MCF 10A (cell line): ENCODE results near the gene IL10. TPM values are rescaled to one million over a fixed set of nuclear protein-coding genes. Genes with fewer than 3 reads are reported as not detected.

ENCODE experiments used
- BruUV-seq: library from RNA; stranded (reverse); fragments of 400-500 nt; replicated peaks from 2 replicates; lab custom pipeline; 2021; lab: Mats Ljungman, UMichigan
- CTCF ChIA-PET: fragments of 300-600 bp; sonication (Branson Sonifier 250); formaldehyde crosslinking; extraction: SDS; loops from one replicate; lab custom pipeline; 2021; ENCODE audit warnings: antibody characterized with exemption, inconsistent platforms; lab: Yijun Ruan, JAX
- POLR2A ChIA-PET: fragments of 300-600, 350-650 bp; sonication (Branson Sonifier 250); formaldehyde crosslinking; extraction: SDS; loops from one replicate; lab custom pipeline; 2020; ENCODE audit warnings: antibody characterized with exemption, inconsistent platforms; lab: Yijun Ruan, JAX
- DNase-seq: peaks from one replicate; pipeline ENCODE4 v3.0.0-alpha.2; 2018; ENCODE audit not compliant: unreplicated experiment
- H3K27ac Mint-ChIP-seq: one replicate; pipeline ENCODE4 v1.8.0; 2022; ENCODE audit warnings: mild to moderate bottlenecking, low read depth, mixed read lengths; ENCODE audit not compliant: unreplicated experiment
- H3K27me3 Mint-ChIP-seq: one replicate; pipeline ENCODE4 v1.8.0; 2022; ENCODE audit warnings: mixed read lengths; ENCODE audit not compliant: insufficient read depth, unreplicated experiment
- H3K36me3 Mint-ChIP-seq: one replicate; pipeline ENCODE4 v1.8.0; 2022; ENCODE audit warnings: mild to moderate bottlenecking, moderate library complexity, mixed read lengths; ENCODE audit not compliant: insufficient read depth, unreplicated experiment
- H3K4me1 Mint-ChIP-seq: one replicate; pipeline ENCODE4 v1.8.0; 2022; ENCODE audit warnings: mixed read lengths; ENCODE audit not compliant: insufficient read depth, unreplicated experiment
- H3K4me3 Mint-ChIP-seq: one replicate; pipeline ENCODE4 v1.8.0; 2022; ENCODE audit warnings: mild to moderate bottlenecking, moderate library complexity, mixed read lengths; ENCODE audit not compliant: unreplicated experiment
- H3K9me3 Mint-ChIP-seq: one replicate; pipeline ENCODE4 v1.8.0; 2022; ENCODE audit warnings: mixed read lengths; ENCODE audit not compliant: unreplicated experiment
- intact Hi-C: fragments of 100-400 bp; cut with micrococcal nuclease; formaldehyde crosslinking; loops from 2 replicates; pipeline ENCODE4 v1.14.1; 2022
- total RNA-seq: library from RNA; stranded (reverse); gene quantifications from 2 replicates; pipeline ENCODE4 v1.2.3, GENCODE V29; 2022
- TF ChIP-seq, protein P1 (sequence below): fragments of 200-600 bp; IDR thresholded peaks from one replicate; pipeline ENCODE4 v1.8.0; 2022; ENCODE audit warnings: antibody characterized with exemption, mild to moderate bottlenecking; ENCODE audit not compliant: unreplicated experiment

The IL10 gene
- total RNA-seq, 1 experiment from 2014 or later = not detected

- TF ChIP-seq, protein P1, sequence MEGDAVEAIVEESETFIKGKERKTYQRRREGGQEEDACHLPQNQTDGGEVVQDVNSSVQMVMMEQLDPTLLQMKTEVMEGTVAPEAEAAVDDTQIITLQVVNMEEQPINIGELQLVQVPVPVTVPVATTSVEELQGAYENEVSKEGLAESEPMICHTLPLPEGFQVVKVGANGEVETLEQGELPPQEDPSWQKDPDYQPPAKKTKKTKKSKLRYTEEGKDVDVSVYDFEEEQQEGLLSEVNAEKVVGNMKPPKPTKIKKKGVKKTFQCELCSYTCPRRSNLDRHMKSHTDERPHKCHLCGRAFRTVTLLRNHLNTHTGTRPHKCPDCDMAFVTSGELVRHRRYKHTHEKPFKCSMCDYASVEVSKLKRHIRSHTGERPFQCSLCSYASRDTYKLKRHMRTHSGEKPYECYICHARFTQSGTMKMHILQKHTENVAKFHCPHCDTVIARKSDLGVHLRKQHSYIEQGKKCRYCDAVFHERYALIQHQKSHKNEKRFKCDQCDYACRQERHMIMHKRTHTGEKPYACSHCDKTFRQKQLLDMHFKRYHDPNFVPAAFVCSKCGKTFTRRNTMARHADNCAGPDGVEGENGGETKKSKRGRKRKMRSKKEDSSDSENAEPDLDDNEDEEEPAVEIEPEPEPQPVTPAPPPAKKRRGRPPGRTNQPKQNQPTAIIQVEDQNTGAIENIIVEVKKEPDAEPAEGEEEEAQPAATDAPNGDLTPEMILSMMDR = no peak
- Mint-ChIP-seq H3K27me3 (peaks cover 41% of the 10 kb centered on the region), H3K27ac (no peak overlapping the region), H3K4me1 (no peaks in the 10 kb centered on the region), H3K36me3 (no peaks in the 10 kb centered on the region), H3K9me3 (no peaks in the 10 kb centered on the region), H3K4me3 (no peak overlapping the region)
- BruUV-seq = no TSS peak
- DNase-seq = no peak
- intact Hi-C loops = no loop called here
- ChIA-PET POLR2A (interaction anchor here (1.3 to 1.8 kb wide), 3 partner anchors 8 to 14 kb away, joined by 4 read pairs; no protein-coding TSS in a partner anchor), CTCF (interaction anchor here (0.6 to 2.6 kb wide), 5 partner anchors 11 to 242 kb away, joined by 3 to 8 read pairs (median 4); no protein-coding TSS in a partner anchor)
Measured at GRCh38 chr1:206776229-206776628, 3.9 kb upstream of the IL10 start.

- Mint-ChIP-seq H3K9me3 (no peaks in the 10 kb centered on the region), H3K36me3 (no peaks in the 10 kb centered on the region), H3K27me3 (peaks cover 52% of the 10 kb centered on the region), H3K27ac (no peak overlapping the region), H3K4me1 (no peaks in the 10 kb centered on the region), H3K4me3 (no peak overlapping the region)
- no peak for DNase-seq
- intact Hi-C loops = no loop called here
- TF ChIP-seq, protein P1 = no peak
- ChIA-PET CTCF (interaction anchor here (0.6 to 2.4 kb wide), 3 partner anchors 13 to 140 kb away, joined by 3 to 12 read pairs (median 5); partner anchors contain the start of gene DYRK3), POLR2A (interaction anchor here (1.4 kb wide), 1 partner anchor 180 kb away, joined by 3 read pairs; no protein-coding TSS in a partner anchor)
- BruUV-seq = no TSS peak
Measured at GRCh38 chr1:206774093-206774492, 1.8 kb upstream of the IL10 start.

GRCh38 chr1:206771338-206771692, 979 bp downstream of the IL10 start:
- TF ChIP-seq, protein P1 = no peak
- Mint-ChIP-seq H3K9me3 (no peaks in the 10 kb centered on the region), H3K27ac (no peak overlapping the region), H3K4me3 (no peak overlapping the region), H3K4me1 (no peaks in the 10 kb centered on the region), H3K27me3 (peaks cover 52% of the 10 kb centered on the region), H3K36me3 (no peaks in the 10 kb centered on the region)
- POLR2A ChIA-PET = interaction anchor here (1.1 kb wide), 1 partner anchor 15 kb away, joined by 3 read pairs; no protein-coding TSS in a partner anchor
- BruUV-seq = no TSS peak
- DNase-seq = no peak
- intact Hi-C loops = no loop called here
- CTCF ChIA-PET = interaction anchor here (0.7 to 1.9 kb wide), 6 partner anchors 22 to 808 kb away, joined by 3 to 9 read pairs (median 3); no protein-coding TSS in a partner anchor

GRCh38 chr1:206770531-206771337, 1.6 kb downstream of the IL10 start, which contains the start of gene IL19:
IL19 (plus strand) TSS chr1:206770773; CDS start chr1:206836663, 65,890 bp downstream.
- no peak within 1 kb of the TSS for H3K27ac Mint-ChIP-seq
- peaks cover 52% of the 10 kb centered on the region for H3K27me3 Mint-ChIP-seq
- no peaks in the 10 kb centered on the region for H3K36me3 Mint-ChIP-seq
- H3K9me3 Mint-ChIP-seq = no peaks in the 10 kb centered on the region
- no TSS peak for BruUV-seq
- CTCF ChIA-PET = interaction anchor here (0.7 to 6.9 kb wide), 10 partner anchors 10 to 209 kb away, joined by 3 to 28 read pairs (median 6); no protein-coding TSS in a partner anchor
- DNase-seq = peak; percentile 28
- POLR2A ChIA-PET = interaction anchor here (1.0 to 1.1 kb wide), 2 partner anchors 10 to 15 kb away, joined by 3 to 5 read pairs; no protein-coding TSS in a partner anchor
- TF ChIP-seq, protein P1 = no peak
- H3K4me1 Mint-ChIP-seq = no peaks in the 10 kb centered on the region
- no peak within 1 kb of the TSS for H3K4me3 Mint-ChIP-seq
- intact Hi-C loops = no loop called here
